Neuronal stem cell (in vitro differentiated cells): ENCODE results near the gene TPST1.

Experiments
- DNase-seq: peaks from one replicate; pipeline ENCODE4 v3.0.0-alpha.2; 2013; ENCODE audit warnings: low spot score
- H2AFZ ChIP-seq: one replicate; pipeline ENCODE4 v1.6.1; 2013; ENCODE audit warnings: mild to moderate bottlenecking, low read length, inconsistent platforms
- H2AK5ac ChIP-seq: 2 replicates; pipeline ENCODE4 v1.6.1; 2013; ENCODE audit warnings: low read depth, mild to moderate bottlenecking, inconsistent platforms, low read length, moderate library complexity, mixed read lengths
- H2BK120ac ChIP-seq: 2 replicates; pipeline ENCODE4 v1.6.1; 2013; ENCODE audit warnings: low read depth, mild to moderate bottlenecking, inconsistent platforms, low read length, moderate library complexity, mixed read lengths
- H2BK12ac ChIP-seq: one replicate; pipeline ENCODE4 v1.6.1; 2013; ENCODE audit warnings: low read length, inconsistent platforms
- H2BK15ac ChIP-seq: 2 replicates; pipeline ENCODE4 v1.6.1; 2013; ENCODE audit warnings: mild to moderate bottlenecking, low read length, inconsistent platforms, mixed read lengths
- H2BK5ac ChIP-seq: one replicate; pipeline ENCODE4 v1.6.1; 2013; ENCODE audit warnings: inconsistent platforms, mild to moderate bottlenecking, low read length, moderate library complexity
- H3K14ac ChIP-seq: one replicate; pipeline ENCODE4 v1.6.1; 2013; ENCODE audit warnings: low read length, inconsistent platforms
- H3K18ac ChIP-seq: 2 replicates; pipeline ENCODE4 v1.6.1; 2013; ENCODE audit warnings: low read length, inconsistent platforms
- H3K23ac ChIP-seq: 2 replicates; pipeline ENCODE4 v1.6.1; 2013; ENCODE audit warnings: low read depth, mild to moderate bottlenecking, mixed read lengths, low read length, inconsistent platforms; ENCODE audit not compliant: poor library complexity
- H3K27ac ChIP-seq: replicated peaks from 3 replicates; pipeline ENCODE4 v1.5.1; 2013; ENCODE audit warnings: low read length, inconsistent platforms
- H3K27me3 ChIP-seq, 3 experiments: 2 replicates each; pipeline ENCODE4 v1.6.1; 2013; ENCODE audit warnings: low read length in 3 of 3, mild to moderate bottlenecking in 2 of 3, inconsistent platforms in 1 of 3, low read depth in 1 of 3, mixed read lengths in 1 of 3, moderate library complexity in 1 of 3; ENCODE audit not compliant: control insufficient read depth in 3 of 3, insufficient read depth in 3 of 3
- H3K36me3 ChIP-seq, 2 donors: replicated peaks in 1 of 2; 2 replicates each; pipeline ENCODE4 v1.6.1; 2013; ENCODE audit warnings: low read length in 2 of 2; ENCODE audit not compliant: control insufficient read depth in 2 of 2, insufficient read depth in 2 of 2
- H3K4ac ChIP-seq: 2 replicates; pipeline ENCODE4 v1.6.1; 2013; ENCODE audit warnings: inconsistent platforms, mild to moderate bottlenecking, low read length, moderate library complexity
- H3K4me1 ChIP-seq, 2 donors: 1 replicate in 1 of 2; 2 replicates in 1 of 2; pipeline ENCODE4 v1.6.1; 2013; ENCODE audit warnings: low read length in 2 of 2, low read depth in 1 of 2; ENCODE audit not compliant: control insufficient read depth in 2 of 2, insufficient read depth in 1 of 2
- H3K4me2 ChIP-seq: one replicate; pipeline ENCODE4 v1.6.1; 2013; ENCODE audit warnings: mild to moderate bottlenecking, low read length, inconsistent platforms; ENCODE audit not compliant: insufficient read depth, poor library complexity, severe bottlenecking
- H3K4me3 ChIP-seq, 2 donors: 2 replicates each; pipeline ENCODE4 v1.5.1; 2013; ENCODE audit warnings: low read length in 2 of 2, mild to moderate bottlenecking in 2 of 2, inconsistent platforms in 1 of 2, moderate library complexity in 1 of 2
- H3K79me1 ChIP-seq: one replicate; pipeline ENCODE4 v1.6.1; 2013; ENCODE audit warnings: low read depth, mild to moderate bottlenecking, inconsistent platforms, low read length, moderate library complexity
- H3K9ac ChIP-seq: one replicate; pipeline ENCODE4 v1.6.1; 2013; ENCODE audit warnings: mild to moderate bottlenecking, low read depth, low read length, inconsistent platforms; ENCODE audit not compliant: poor library complexity
- H3K9me3 ChIP-seq, 2 donors: replicated peaks in 1 of 2; 2 replicates each; pipeline versions ENCODE3 to v1.6.1; 2013; ENCODE audit warnings: low read length in 2 of 2, mild to moderate bottlenecking in 2 of 2, inconsistent platforms in 1 of 2, low read depth in 1 of 2, mixed read lengths in 1 of 2, moderate library complexity in 1 of 2; ENCODE audit not compliant: control insufficient read depth in 2 of 2, insufficient read depth in 1 of 2
- H4K8ac ChIP-seq: one replicate; pipeline ENCODE4 v1.6.1; 2013; ENCODE audit warnings: low read depth, mild to moderate bottlenecking, inconsistent platforms, low read length, moderate library complexity
- H4K91ac ChIP-seq: one replicate; pipeline ENCODE4 v1.6.1; 2013; ENCODE audit warnings: low read length, low read depth, mild to moderate bottlenecking, inconsistent platforms; ENCODE audit not compliant: poor library complexity
- WGBS, 2 donors: extraction: QIAGEN DNeasy Blood & Tissue Kit; methylation state at CpG; one replicate each; pipeline ENCODE4 v1.1.7; 2013; ENCODE audit warnings: missing lambda C conversion rate in 2 of 2, mixed read lengths in 1 of 2; ENCODE audit not compliant: insufficient read length in 2 of 2, insufficient replicate concordance in 1 of 2; ENCODE audit errors: extremely low coverage in 2 of 2; 5-methylcytosine and 5-hydroxymethylcytosine counted together

The TPST1 gene

DNA sequence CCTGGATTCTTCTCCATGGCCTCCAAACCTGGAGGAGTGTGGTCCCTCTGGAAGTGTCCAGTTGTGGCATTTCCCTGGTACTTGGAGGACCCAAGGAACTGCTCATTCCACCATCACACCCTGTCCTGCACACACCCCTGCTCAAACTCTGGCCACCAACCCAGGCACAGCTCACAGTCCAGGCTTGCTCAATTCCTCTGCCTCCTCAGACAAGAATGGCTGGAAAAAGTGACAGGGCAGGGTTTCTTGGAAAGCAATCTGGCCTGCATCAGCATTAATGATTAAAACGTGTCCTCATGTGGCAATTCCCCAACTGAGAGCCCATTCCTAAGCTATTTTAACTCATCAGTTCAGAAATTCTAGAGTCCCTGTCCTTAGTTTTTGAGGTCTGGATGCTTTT, 17.2 kb upstream of the TPST1 start:
- H3K23ac ChIP-seq, result no peak overlapping the region
- no peak for DNase-seq

DNA sequence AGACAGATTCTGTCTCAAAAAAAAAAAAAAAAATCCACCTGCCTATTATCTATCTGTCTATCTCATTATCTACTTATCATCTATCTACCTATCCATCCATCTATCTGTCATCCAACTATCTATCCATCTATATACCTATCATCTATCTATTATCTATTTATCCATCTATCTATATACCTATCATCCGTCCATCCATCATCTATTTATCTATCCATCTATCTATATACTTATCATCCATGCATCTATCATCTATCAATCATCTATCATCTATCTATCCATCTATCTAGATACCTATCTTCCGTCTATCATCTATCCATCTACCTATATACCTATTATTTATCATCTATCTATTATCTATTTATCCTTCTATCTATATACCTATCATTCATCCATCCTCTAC, 16.5 kb upstream of the TPST1 start:
- Histone ChIP-seq H3K23ac (no peak overlapping the region), H3K18ac (no peak overlapping the region), H3K27me3 (no peaks in the 10 kb centered on the region), H3K4me2 (no peak overlapping the region), H3K4me3 (no peak overlapping the region), H3K9ac (no peak overlapping the region), H3K9me3 (peaks cover 0 to 3% of the 10 kb centered on the region in 2 donors), H2BK12ac (no peak overlapping the region), H3K36me3 (no peaks in the 10 kb centered on the region), H3K14ac (no peak overlapping the region), H2BK15ac (no peak overlapping the region), H3K79me1 (no peaks in the 10 kb centered on the region), H3K27ac (no peak overlapping the region), H2AFZ (no peak overlapping the region), H4K8ac (no peak overlapping the region), H4K91ac (no peak overlapping the region), H2BK120ac (no peak overlapping the region), H3K4ac (no peak overlapping the region), H2AK5ac (no peak overlapping the region), H2BK5ac (no peak overlapping the region), H3K4me1 (no peaks in the 10 kb centered on the region)
- 97 to 100% methylated on average over 2 of the region's 2 CpGs for WGBS, 2 donors
- DNase-seq, result no peak

More for the DNA sequence above, 17.2 kb upstream of the TPST1 start:
- H3K14ac ChIP-seq, result no peak overlapping the region
- H3K9ac ChIP-seq, result no peak overlapping the region
- WGBS, 2 donors, result no CpG with 5 or more reads among the region's 1 CpG
- H3K27ac ChIP-seq, result no peak overlapping the region
- no peak overlapping the region for H3K18ac ChIP-seq
- no peak overlapping the region for H4K91ac ChIP-seq
- H3K4ac ChIP-seq, result no peak overlapping the region
- no peak overlapping the region for H4K8ac ChIP-seq
- no peaks in the 10 kb centered on the region for H3K36me3 ChIP-seq
- H2BK120ac ChIP-seq, result no peak overlapping the region
- no peaks in the 10 kb centered on the region for H3K4me1 ChIP-seq
- H2BK5ac ChIP-seq, result no peak overlapping the region
- H3K79me1 ChIP-seq, result no peaks in the 10 kb centered on the region
- no peaks in the 10 kb centered on the region for H3K27me3 ChIP-seq
- H2AK5ac ChIP-seq, result no peak overlapping the region
- peaks cover 0 to 3% of the 10 kb centered on the region in 2 donors for H3K9me3 ChIP-seq
- no peak overlapping the region for H2BK15ac ChIP-seq
- H3K4me2 ChIP-seq, result no peak overlapping the region
- H3K4me3 ChIP-seq, result no peak overlapping the region
- no peak overlapping the region for H2BK12ac ChIP-seq
- no peak overlapping the region for H2AFZ ChIP-seq

DNA sequence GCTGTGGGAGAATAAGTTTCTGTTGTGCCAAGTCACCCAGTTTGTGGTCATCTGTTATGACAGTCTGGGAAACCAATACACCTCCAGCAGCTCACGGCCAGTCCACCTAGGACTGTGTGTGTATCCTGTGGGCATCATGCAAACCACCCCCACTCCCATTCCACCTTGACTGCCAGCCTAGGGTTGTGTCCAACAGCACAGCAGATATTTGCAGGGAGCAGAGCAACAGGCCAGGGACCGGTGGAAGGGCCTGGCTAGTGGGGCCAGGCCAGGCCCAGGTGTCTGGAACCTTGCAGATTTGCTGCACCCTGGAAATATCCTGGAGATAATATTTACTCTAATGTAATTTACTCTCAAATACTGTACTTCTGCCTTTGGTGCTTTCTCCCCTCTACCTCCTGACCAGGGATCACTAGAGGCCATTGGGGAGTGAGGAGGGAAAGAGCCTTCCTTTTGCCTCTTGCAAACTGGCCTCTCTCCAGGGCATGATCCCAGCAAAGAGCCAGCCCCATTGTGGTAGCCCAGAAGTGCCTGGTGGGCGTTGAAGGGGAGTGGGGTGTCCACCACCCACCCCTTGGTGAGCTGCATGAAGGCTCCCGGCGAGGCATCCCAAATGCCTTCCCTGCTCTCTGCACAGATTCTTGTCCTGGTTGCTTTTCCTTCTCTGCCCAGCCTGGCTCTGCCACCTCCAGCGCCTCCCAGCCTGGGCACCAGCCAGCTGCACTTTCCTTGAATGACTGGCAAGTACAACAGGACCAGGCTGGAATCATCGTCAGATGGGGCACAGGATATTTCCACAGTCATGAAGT, 15.2 kb upstream of the TPST1 start:
- Histone ChIP-seq H3K9ac (no peak overlapping the region), H3K9me3 (peaks cover 0 to 3% of the 10 kb centered on the region in 2 donors), H3K27me3 (no peaks in the 10 kb centered on the region), H4K91ac (no peak overlapping the region), H3K4me3 (no peak overlapping the region), H3K23ac (no peak overlapping the region), H2BK12ac (no peak overlapping the region), H2AK5ac (no peak overlapping the region), H3K18ac (no peak overlapping the region), H3K79me1 (no peaks in the 10 kb centered on the region), H3K4me2 (no peak overlapping the region), H2BK15ac (no peak overlapping the region), H2BK5ac (no peak overlapping the region), H3K14ac (peak overlapping the region; percentile 49), H3K4ac (no peak overlapping the region), H2BK120ac (no peak overlapping the region), H3K36me3 (no peaks in the 10 kb centered on the region), H3K4me1 (no peaks in the 10 kb centered on the region), H3K27ac (no peak overlapping the region), H2AFZ (no peak overlapping the region), H4K8ac (no peak overlapping the region)
- DNase-seq, result no peak
- WGBS, 2 donors, result no CpG with 5 or more reads among the region's 7 CpGs

DNA sequence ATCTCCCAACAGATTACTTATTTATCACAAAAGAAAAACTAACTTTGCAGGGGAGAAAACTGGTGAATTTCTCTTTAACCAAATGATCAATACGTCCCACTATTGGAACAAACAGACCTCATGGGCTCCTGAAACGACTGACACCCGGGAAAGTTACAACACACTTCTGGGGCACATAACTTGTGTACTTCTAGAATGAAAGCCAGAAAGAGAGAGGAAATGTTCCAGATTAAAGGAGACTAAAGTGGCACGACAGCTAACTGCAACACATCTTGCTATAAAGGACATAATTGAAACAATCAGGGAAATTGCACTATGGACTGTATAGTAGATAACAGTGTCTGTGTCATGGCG, 14.7 kb upstream of the TPST1 start:
- Histone ChIP-seq H3K18ac (no peak overlapping the region), H2BK120ac (no peak overlapping the region), H3K4ac (no peak overlapping the region), H2BK12ac (no peak overlapping the region), H4K91ac (no peak overlapping the region), H3K4me2 (no peak overlapping the region), H3K36me3 (no peaks in the 10 kb centered on the region), H3K9ac (no peak overlapping the region), H3K79me1 (no peaks in the 10 kb centered on the region), H3K14ac (no peak overlapping the region), H3K27me3 (no peaks in the 10 kb centered on the region), H3K23ac (no peak overlapping the region), H4K8ac (no peak overlapping the region), H2AK5ac (no peak overlapping the region), H3K9me3 (peaks cover 0 to 3% of the 10 kb centered on the region in 2 donors), H2AFZ (no peak overlapping the region), H2BK15ac (no peak overlapping the region), H3K27ac (no peak overlapping the region), H3K4me1 (no peaks in the 10 kb centered on the region), H3K4me3 (no peak overlapping the region), H2BK5ac (no peak overlapping the region)
- no peak for DNase-seq
- no CpG with 5 or more reads among the region's 5 CpGs for WGBS, 2 donors
